Transverse colon (tissue), 4 donors: Measurements from ENCODE around the gene RAB4B. TPM values are rescaled to one million over a fixed set of nuclear protein-coding genes. Genes with fewer than 3 reads are reported as not detected.

ENCODE experiments used
- DNase-seq: peaks from one replicate; pipeline ENCODE4 v3.0.0-alpha.2; 2019
- H3K27ac ChIP-seq, 4 donors: fragments of 200-600 bp; sonication (generic); 2 replicates each; pipeline ENCODE4 v1.5.1; 2016 to 2018; ENCODE audit warnings: inconsistent platforms in 4 of 4
- H3K27me3 ChIP-seq: fragments of 200-600 bp; sonication (generic); 2 replicates; pipeline ENCODE4 v1.5.1; 2017; ENCODE audit warnings: inconsistent platforms
- H3K36me3 ChIP-seq, 4 donors: fragments of 200-600 bp; sonication (generic); 2 replicates each; pipeline ENCODE4 v1.5.1; 2017 to 2019; ENCODE audit warnings: inconsistent platforms in 4 of 4
- H3K4me1 ChIP-seq, 4 donors: fragments of 200-600 bp; sonication (generic); 2 replicates each; pipeline ENCODE4 v1.5.1; 2017 to 2020; ENCODE audit warnings: inconsistent platforms in 4 of 4
- H3K4me3 ChIP-seq, 4 donors: fragments of 200-600 bp; sonication (generic); 1 replicate in 1 of 4; 2 replicates in 3 of 4; pipeline versions ENCODE4 v1.5.1 to v1.6.1; 2017 to 2019; ENCODE audit warnings: inconsistent platforms in 4 of 4
- H3K9me3 ChIP-seq, 2 donors: fragments of 200-600 bp; sonication (generic); 2 replicates each; pipeline ENCODE4 v1.5.1; 2017 to 2019; ENCODE audit warnings: inconsistent platforms in 2 of 2
- CTCF ChIP-seq, 5 experiments: fragments of 200-600 bp in 3 of 5; fragments of 450-650 bp in 2 of 5; sonication (generic) in 3 of 5; IDR thresholded peaks; 1 replicate in 2 of 5; 2 replicates in 3 of 5; pipeline ENCODE4 v1.5.1; 2016 to 2017; ENCODE audit warnings: antibody characterized with exemption in 5 of 5, inconsistent platforms in 3 of 5, mild to moderate bottlenecking in 2 of 5, moderate library complexity in 1 of 5
- EP300 ChIP-seq: sonication (generic); formaldehyde crosslinking; IDR thresholded peaks from one replicate; pipeline ENCODE4 v1.6.1; 2017; ENCODE audit warnings: antibody characterized with exemption, low read depth
- POLR2A ChIP-seq: fragments of 450-650 bp; IDR thresholded peaks from one replicate; pipeline ENCODE4 v1.6.1; 2016; ENCODE audit warnings: antibody characterized with exemption, mild to moderate bottlenecking, moderate library complexity
- POLR2AphosphoS5 ChIP-seq, 3 donors: sonication (generic); formaldehyde crosslinking; IDR thresholded peaks; one replicate each; pipeline ENCODE4 v1.6.1; 2016; ENCODE audit warnings: antibody characterized with exemption in 3 of 3
- WGBS, 2 donors: methylation state at CpG; one replicate each; pipeline ENCODE4 v1.1.5; 2018; ENCODE audit warnings: low coverage in 1 of 2; 5-methylcytosine and 5-hydroxymethylcytosine counted together
- in situ Hi-C, 4 donors: fragments of 200-750 bp; cut with MboI; loops; one replicate each; pipeline versions ENCODE4 v1.15.0 to v1.15.1; 2017; ENCODE audit warnings: low sequenced_read_pairs in 3 of 4, low pct_ligation_motif_present in 1 of 4, low pct_unique_long_range_greater_than_20kb in 1 of 4
- intact Hi-C: fragments of 100-400 bp; cut with DNase I; formaldehyde crosslinking; loops from one replicate; pipeline ENCODE4 v1.15.1; 2023; ENCODE audit warnings: low total_unique reads
- total RNA-seq, 4 donors: library from RNA; depleted of rRNA; stranded (reverse); fragments of >200 nt; gene quantifications; one replicate each; pipeline ENCODE4 v1.1.0, GENCODE V29; 2016

Gene RAB4B
- total RNA-seq, 4 donors from 2014 or later = 25.9 to 84.2 (median 68.1) TPM

GRCh38 chr19:40742886-40743285 lies 35.2 kb upstream of the RAB4B start:
- Histone ChIP-seq H3K36me3 (peaks cover 0 to 9% (median 0%) of the 10 kb centered on the region in 4 donors), H3K4me3 (no peak overlapping the region), H3K27ac (no peak overlapping the region), H3K9me3 (no peaks in the 10 kb centered on the region), H3K27me3 (no peaks in the 10 kb centered on the region), H3K4me1 (no peaks in the 10 kb centered on the region)
- intact Hi-C loops (loop anchor here (10.0 kb wide), 1 partner anchor 748 kb away; the partner anchor contains the start of gene ZNF546), in situ Hi-C loops (no loop called here)
- TF ChIP-seq POLR2A (no peak), POLR2AphosphoS5 (IDR thresholded peaks at IDR 0.05) (no peak), CTCF (IDR thresholded peaks at IDR 0.05) (no peak), EP300 (no peak)
- DNase-seq = no peak
- WGBS, 2 donors = 93 to 96% methylated on average over 9 to 12 of the region's 12 CpGs

- DNase-seq = no peak
- Histone ChIP-seq H3K4me1 (peaks cover 0 to under 1% (median 0%) of the 10 kb centered on the region in 4 donors), H3K9me3 (no peaks in the 10 kb centered on the region), H3K4me3 (no peak overlapping the region), H3K27me3 (no peaks in the 10 kb centered on the region), H3K27ac (no peak overlapping the region), H3K36me3 (peaks cover 0 to 4% (median 0%) of the 10 kb centered on the region in 4 donors)
- intact Hi-C loops = loop anchor here (10.0 kb wide), 1 partner anchor 749 kb away; the partner anchor contains the start of gene ZNF546
- no peak for TF ChIP-seq EP300
- 86% methylated on average over 10 of the region's 10 CpGs; no CpG with 5 or more reads in 1 of the 2 donors for WGBS, 2 donors
- in situ Hi-C loops = no loop called here
Observed at GRCh38 chr19:40743926-40744325, 34.1 kb upstream of the RAB4B start.

GRCh38 chr19:40744554-40745401 lies 33.3 kb upstream of the RAB4B start:
- intact Hi-C loops (loop anchor here (10.0 kb wide), 1 partner anchor 750 kb away; the partner anchor contains the start of gene ZNF546), in situ Hi-C loops (no loop called here)
- H3K36me3 ChIP-seq = no peaks in the 10 kb centered on the region
- DNase-seq = no peak
- no peak overlapping the region for H3K4me3 ChIP-seq
- no peaks in the 10 kb centered on the region for H3K9me3 ChIP-seq
- TF ChIP-seq POLR2AphosphoS5 (IDR thresholded peaks at IDR 0.05) (no peak), CTCF (IDR thresholded peaks at IDR 0.05) (no peak), EP300 (no peak), POLR2A (no peak)
- 75% methylated on average over 14 of the region's 17 CpGs; no CpG with 5 or more reads in 1 of the 2 donors for WGBS, 2 donors
- peaks cover 7 to 9% (median 8%) of the 10 kb centered on the region in 4 donors for H3K4me1 ChIP-seq
- peak overlapping the region in 1 of 4 donors; percentile 7 for H3K27ac ChIP-seq
- H3K27me3 ChIP-seq = no peaks in the 10 kb centered on the region

GRCh38 chr19:40745402-40745780 lies 32.7 kb upstream of the RAB4B start:
- in situ Hi-C loops = no loop called here
- TF ChIP-seq EP300 = no peak
- TF ChIP-seq POLR2A = no peak
- TF ChIP-seq CTCF (IDR thresholded peaks at IDR 0.05) = no peak
- TF ChIP-seq POLR2AphosphoS5 (IDR thresholded peaks at IDR 0.05) = no peak
- Histone ChIP-seq H3K4me3 (no peak overlapping the region), H3K27ac (peak overlapping the region in 1 of 4 donors; percentile 7), H3K36me3 (no peaks in the 10 kb centered on the region), H3K4me1 (peaks cover 9 to 12% (median 12%) of the 10 kb centered on the region in 4 donors), H3K9me3 (no peaks in the 10 kb centered on the region), H3K27me3 (no peaks in the 10 kb centered on the region)
- intact Hi-C loops = loop anchor here (10.0 kb wide), 1 partner anchor 751 kb away; the partner anchor contains the start of gene ZNF546
- 75 to 83% methylated on average over 6 to 7 of the region's 7 CpGs for WGBS, 2 donors
- DNase-seq = no peak
